Natural killer cell treated with Interleukin-12 subunit alpha and Interleukin-12 subunit beta and Interleukin-15 and Interleukin-18, amount 100 ng/mL, for 72 hours (primary cell): ENCODE results near the gene RDH12. TPM values are rescaled to one million over a fixed set of nuclear protein-coding genes. Genes with fewer than 3 reads are reported as not detected.

ENCODE experiments used
- ATAC-seq, 2 donors: fragments of 150-1000 bp; cut with Tn5 transposase in 1 of 2; sonication (Bioruptor Pico), chemical (Tn5 transposase) in 1 of 2; 2 replicates each; pipeline ENCODE4 v1.10.0; 2021
- DNase-seq: peaks from one replicate; pipeline ENCODE4 v3.0.0; 2022; ENCODE audit warnings: low spot score
- H3K27ac Mint-ChIP-seq, 2 donors: 1 replicate in 1 of 2; 2 replicates in 1 of 2; pipeline ENCODE4 v1.8.0; 2022; ENCODE audit warnings: mixed read lengths in 2 of 2, mild to moderate bottlenecking in 1 of 2, moderate library complexity in 1 of 2
- H3K27me3 Mint-ChIP-seq, 2 donors: 1 replicate in 1 of 2; 2 replicates in 1 of 2; pipeline ENCODE4 v1.8.0; 2022; ENCODE audit warnings: mixed read lengths in 2 of 2
- H3K36me3 Mint-ChIP-seq: one replicate; pipeline ENCODE4 v1.8.0; 2022; ENCODE audit warnings: mixed read lengths
- H3K4me1 Mint-ChIP-seq, 2 donors: 1 replicate in 1 of 2; 2 replicates in 1 of 2; pipeline ENCODE4 v1.8.0; 2022; ENCODE audit warnings: low read depth in 2 of 2, mixed read lengths in 2 of 2, mild to moderate bottlenecking in 1 of 2
- H3K4me3 Mint-ChIP-seq: one replicate; pipeline ENCODE4 v1.8.0; 2022; ENCODE audit warnings: mixed read lengths
- H3K9me3 Mint-ChIP-seq: 2 replicates; pipeline ENCODE4 v1.8.0; 2022; ENCODE audit warnings: mixed read lengths
- total RNA-seq, 2 donors: library from RNA; stranded (reverse); gene quantifications; one replicate each; pipeline ENCODE4 v1.2.3, GENCODE V29; 2022

Gene RDH12
- total RNA-seq, 2 donors from 2014 or later, result not detected

DNA sequence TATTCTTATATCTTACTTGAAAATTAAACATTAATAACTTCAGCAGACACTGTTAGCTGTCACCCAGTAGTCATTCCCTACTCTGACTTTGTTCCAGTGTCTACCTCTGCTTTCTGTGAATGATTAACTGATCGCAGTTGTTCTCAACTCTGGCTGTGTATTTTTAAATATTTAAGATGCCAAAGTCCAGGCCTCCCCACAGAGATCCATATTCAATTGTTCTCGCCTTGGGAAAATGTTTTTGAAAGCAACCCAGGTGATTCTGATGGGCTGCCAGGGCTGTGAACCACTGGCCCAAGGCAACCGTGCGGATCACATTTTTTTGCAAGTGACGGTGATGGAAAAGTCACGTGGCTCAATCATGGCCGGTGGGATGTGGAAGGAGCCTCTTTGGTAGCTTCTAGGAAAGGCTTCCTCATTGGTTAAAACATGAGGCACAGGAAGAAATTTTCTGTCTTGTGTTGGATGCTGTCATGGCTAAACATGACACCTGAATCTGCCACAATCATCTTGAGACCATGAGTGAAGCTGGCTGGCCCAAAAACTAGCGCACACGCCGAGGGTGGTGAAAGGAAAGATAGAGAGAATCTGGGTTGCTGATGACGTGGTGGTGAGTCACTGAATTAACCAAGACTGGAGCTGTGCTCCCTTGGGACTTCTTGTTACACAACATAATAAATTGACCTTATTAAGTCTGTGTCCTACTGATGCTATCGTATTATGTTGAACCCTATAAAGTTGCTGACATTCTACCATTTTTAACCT is 37.2 kb downstream of the RDH12 start:
- H3K4me1 Mint-ChIP-seq, result no peaks in the 10 kb centered on the region
- no peaks in the 10 kb centered on the region for H3K36me3 Mint-ChIP-seq
- no peaks in the 10 kb centered on the region for H3K9me3 Mint-ChIP-seq
- DNase-seq, result no peak
- no peak overlapping the region for H3K4me3 Mint-ChIP-seq
- H3K27ac Mint-ChIP-seq, result no peak overlapping the region
- ATAC-seq, result no peak
- no peaks in the 10 kb centered on the region for H3K27me3 Mint-ChIP-seq

DNA sequence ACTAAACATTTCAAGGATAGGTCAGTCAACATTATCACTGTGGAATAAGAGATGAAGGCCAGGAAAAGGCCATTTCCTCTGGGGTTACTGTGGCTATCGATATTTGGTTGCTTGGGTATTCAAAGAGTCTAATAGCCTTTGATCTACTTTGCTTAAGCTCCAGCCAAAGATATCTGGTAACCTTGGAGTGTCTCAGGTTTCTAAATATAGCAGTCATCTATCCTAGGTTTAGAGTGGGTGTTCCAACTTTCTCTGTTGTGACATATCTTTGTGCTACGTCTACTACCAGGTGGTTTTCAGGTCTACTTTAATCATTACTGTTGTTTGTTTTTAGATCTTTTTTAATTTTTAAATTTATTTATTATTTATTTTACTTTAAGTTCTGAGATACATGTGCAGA is 42.4 kb downstream of the RDH12 start:
- peaks cover 4% of the 10 kb centered on the region for H3K36me3 Mint-ChIP-seq
- peaks cover 8 to 10% of the 10 kb centered on the region in 2 donors for H3K4me1 Mint-ChIP-seq
- H3K27me3 Mint-ChIP-seq, result no peaks in the 10 kb centered on the region
- H3K27ac Mint-ChIP-seq, result no peak overlapping the region
- no peak overlapping the region for H3K4me3 Mint-ChIP-seq
- DNase-seq, result no peak
- no peak for ATAC-seq
- H3K9me3 Mint-ChIP-seq, result no peaks in the 10 kb centered on the region

DNA sequence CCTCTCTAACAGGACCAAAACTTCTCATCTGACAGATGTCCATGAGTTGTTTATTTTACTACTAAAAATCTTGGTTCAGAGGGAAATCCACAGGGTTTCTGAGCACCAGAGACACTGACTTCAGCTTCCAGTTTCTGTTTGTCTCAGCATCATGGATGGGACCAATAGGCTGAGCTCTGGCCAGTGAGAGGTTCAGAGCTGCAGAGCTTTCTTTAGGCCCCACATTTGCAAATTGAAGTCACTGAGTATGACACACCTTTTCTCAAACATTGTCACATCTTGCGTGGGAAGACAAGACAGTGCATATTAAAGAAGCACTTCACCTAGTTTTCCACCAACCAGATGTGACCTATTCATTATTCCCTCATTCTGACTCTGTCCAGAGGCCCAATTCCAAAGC is 45.2 kb downstream of the RDH12 start:
- Mint-ChIP-seq H3K4me1 (peaks cover 8 to 10% of the 10 kb centered on the region in 2 donors), H3K27me3 (no peaks in the 10 kb centered on the region), H3K4me3 (no peak overlapping the region), H3K9me3 (no peaks in the 10 kb centered on the region), H3K27ac (peak overlapping the region in 1 of 2 donors; percentile 22), H3K36me3 (peaks cover 10% of the 10 kb centered on the region)
- DNase-seq (no peak), ATAC-seq (peak; percentile 74 to 84)

DNA sequence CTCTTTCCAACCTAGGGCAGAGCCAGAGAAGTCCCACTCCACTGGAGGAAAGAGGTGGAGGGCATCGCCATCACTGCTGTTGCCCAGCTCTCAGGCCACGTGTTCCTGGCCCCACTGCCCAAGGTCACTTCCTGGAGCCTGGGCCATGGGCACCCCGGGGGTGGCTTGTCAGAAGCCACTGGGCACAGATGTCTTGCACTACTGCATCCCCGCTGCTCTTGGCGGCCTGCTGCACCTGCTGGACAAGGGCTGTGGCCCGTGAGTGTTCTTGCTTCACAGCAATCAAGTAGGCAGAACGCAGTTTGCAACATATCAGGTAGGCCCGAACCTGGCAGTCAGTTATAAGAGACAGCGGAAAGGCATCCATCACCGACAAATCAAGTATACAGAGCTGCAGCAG is 46.6 kb downstream of the RDH12 start:
- no peak for ATAC-seq

DNA sequence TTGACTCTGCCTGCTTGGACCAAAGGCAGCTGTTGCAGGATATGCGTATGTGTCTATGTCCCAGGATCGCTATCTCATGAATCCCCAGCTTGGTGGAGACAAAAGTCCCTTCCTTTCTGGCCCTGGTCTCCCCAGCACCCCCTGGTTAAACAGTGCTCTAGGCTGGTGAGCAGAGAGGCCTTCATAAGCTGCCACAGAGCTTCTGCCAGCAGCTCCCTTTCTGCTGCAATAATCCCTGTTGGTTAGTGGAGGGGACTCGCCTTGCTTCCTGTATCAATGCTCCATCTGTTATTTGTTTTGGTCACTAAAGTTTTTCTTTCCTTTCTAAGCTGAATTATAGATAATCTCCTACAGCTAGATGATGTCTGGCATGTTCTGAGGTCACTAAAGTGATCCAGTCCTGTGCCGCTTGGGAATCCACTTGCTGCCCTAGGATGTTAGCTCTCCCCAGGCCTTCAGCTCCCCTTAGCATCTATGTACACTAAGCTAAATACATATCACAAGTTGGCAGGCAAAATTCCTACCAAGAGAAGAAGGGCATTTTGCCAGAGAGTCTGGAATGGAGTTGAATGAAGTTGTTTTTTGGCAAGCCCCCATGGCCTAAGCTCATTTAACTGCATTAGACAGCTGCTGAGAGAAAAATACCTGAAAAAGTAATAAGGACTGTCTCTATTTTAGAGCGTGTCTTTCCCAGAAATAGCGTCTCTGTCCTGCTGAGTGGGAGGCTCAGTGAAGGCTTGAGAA is 47.8 kb downstream of the RDH12 start:
- ATAC-seq (no peak), DNase-seq (no peak)
- Mint-ChIP-seq H3K27me3 (no peaks in the 10 kb centered on the region), H3K4me1 (peaks cover 8 to 10% of the 10 kb centered on the region in 2 donors), H3K36me3 (peaks cover 29% of the 10 kb centered on the region), H3K27ac (no peak overlapping the region), H3K4me3 (no peak overlapping the region), H3K9me3 (no peaks in the 10 kb centered on the region)

More for the DNA sequence above, 46.6 kb downstream of the RDH12 start:
- H3K4me3 Mint-ChIP-seq, result no peak overlapping the region
- DNase-seq, result no peak
- H3K27me3 Mint-ChIP-seq, result no peaks in the 10 kb centered on the region
- no peaks in the 10 kb centered on the region for H3K9me3 Mint-ChIP-seq
- peaks cover 8 to 10% of the 10 kb centered on the region in 2 donors for H3K4me1 Mint-ChIP-seq
- peaks cover 17% of the 10 kb centered on the region for H3K36me3 Mint-ChIP-seq
- no peak overlapping the region for H3K27ac Mint-ChIP-seq

- ATAC-seq (no peak), DNase-seq (no peak)
- H3K27me3 Mint-ChIP-seq, result no peaks in the 10 kb centered on the region
- no peaks in the 10 kb centered on the region for H3K9me3 Mint-ChIP-seq
- no peaks in the 10 kb centered on the region for H3K4me1 Mint-ChIP-seq
- peaks cover 27% of the 10 kb centered on the region for H3K36me3 Mint-ChIP-seq
- H3K4me3 Mint-ChIP-seq, result no peak overlapping the region
- H3K27ac Mint-ChIP-seq, result peak overlapping the region in 1 of 2 donors; percentile 2
These were observed 54.8 kb downstream of the RDH12 start for GRCh38 chr14:67756496-67756895.

DNA sequence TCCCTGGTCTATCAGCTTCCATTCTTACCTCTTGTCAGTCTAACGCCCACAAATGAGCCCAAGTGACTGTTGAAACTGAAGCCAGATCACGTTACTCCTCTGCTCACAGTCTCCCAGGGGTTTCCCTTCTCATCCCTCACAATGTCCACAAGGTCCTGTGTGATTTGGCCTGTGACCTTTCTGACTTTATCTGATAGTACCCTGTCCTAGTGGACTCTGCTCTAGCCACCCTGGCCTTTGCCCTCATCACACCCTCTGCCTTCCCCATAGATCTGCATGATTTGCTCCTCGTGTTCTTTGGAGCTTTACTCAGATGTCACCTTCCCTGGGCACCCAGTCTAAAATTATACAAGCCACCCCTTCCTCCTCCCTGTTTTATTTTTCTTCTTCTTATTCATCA is 55.5 kb downstream of the RDH12 start:
- DNase-seq, result no peak
- H3K4me1 Mint-ChIP-seq, result no peaks in the 10 kb centered on the region
- H3K27ac Mint-ChIP-seq, result no peak overlapping the region
- no peak for ATAC-seq
- H3K36me3 Mint-ChIP-seq, result peaks cover 23% of the 10 kb centered on the region
- H3K9me3 Mint-ChIP-seq, result no peaks in the 10 kb centered on the region
- no peaks in the 10 kb centered on the region for H3K27me3 Mint-ChIP-seq
- H3K4me3 Mint-ChIP-seq, result no peak overlapping the region

DNA sequence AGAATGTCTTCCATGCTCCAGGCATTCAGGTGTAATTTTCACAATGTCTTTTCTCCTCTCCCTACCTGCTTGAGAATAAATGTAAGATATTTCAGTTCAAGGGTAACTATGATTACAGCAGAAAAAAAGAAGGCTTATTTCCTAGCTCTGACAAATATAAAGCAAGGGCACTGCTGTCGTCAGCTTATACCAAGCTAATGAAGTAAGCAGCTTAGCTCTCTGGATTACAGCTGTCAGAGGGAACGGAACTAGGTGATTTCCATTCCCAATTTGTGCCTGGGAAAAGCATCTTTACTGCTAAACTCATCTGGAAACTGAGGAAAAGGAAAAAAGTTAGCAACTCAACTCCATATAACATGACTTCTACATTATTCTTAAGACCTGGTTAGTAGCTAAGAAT is 58.2 kb downstream of the RDH12 start:
- no peak for DNase-seq
- no peak for ATAC-seq
- Mint-ChIP-seq H3K27me3 (no peaks in the 10 kb centered on the region), H3K4me3 (no peak overlapping the region), H3K4me1 (no peaks in the 10 kb centered on the region), H3K9me3 (no peaks in the 10 kb centered on the region), H3K27ac (no peak overlapping the region), H3K36me3 (peaks cover 5% of the 10 kb centered on the region)

DNA sequence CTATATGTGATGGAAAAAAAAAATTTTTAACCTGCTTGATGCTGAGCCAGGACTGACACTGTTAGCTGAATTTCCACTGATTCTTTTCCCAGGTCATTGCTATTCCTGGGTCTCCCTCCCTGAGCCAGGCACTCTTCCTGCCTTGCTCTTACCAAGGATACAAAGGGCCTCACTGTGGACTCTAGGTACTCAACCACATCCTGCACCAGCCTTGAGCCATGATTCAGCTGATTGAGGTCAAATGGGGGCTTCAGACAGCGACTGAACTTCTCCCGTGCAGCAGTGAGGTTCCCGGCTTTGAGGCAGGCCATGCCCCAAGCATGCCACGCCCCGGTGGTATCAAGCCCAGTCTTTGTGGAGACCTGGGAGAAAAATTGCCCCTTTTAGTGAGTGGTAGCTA is 60.4 kb downstream of the RDH12 start:
- peaks cover under 1% of the 10 kb centered on the region for H3K36me3 Mint-ChIP-seq
- no peak overlapping the region for H3K27ac Mint-ChIP-seq
- H3K27me3 Mint-ChIP-seq, result no peaks in the 10 kb centered on the region
- H3K9me3 Mint-ChIP-seq, result no peaks in the 10 kb centered on the region
- H3K4me1 Mint-ChIP-seq, result no peaks in the 10 kb centered on the region
- no peak overlapping the region for H3K4me3 Mint-ChIP-seq
- ATAC-seq (no peak), DNase-seq (no peak)

- Mint-ChIP-seq H3K4me1 (no peaks in the 10 kb centered on the region), H3K36me3 (peaks cover 11% of the 10 kb centered on the region), H3K27ac (no peak overlapping the region), H3K27me3 (no peaks in the 10 kb centered on the region), H3K9me3 (no peaks in the 10 kb centered on the region), H3K4me3 (no peak overlapping the region)
- ATAC-seq (no peak), DNase-seq (no peak)
These were observed 61.6 kb downstream of the RDH12 start for GRCh38 chr14:67763158-67763822.

- peaks cover 17% of the 10 kb centered on the region for H3K36me3 Mint-ChIP-seq
- no peak for DNase-seq
- no peak overlapping the region for H3K4me3 Mint-ChIP-seq
These were observed 62.8 kb downstream of the RDH12 start for GRCh38 chr14:67764496-67764895.

GRCh38 chr14:67765192-67765834 is 63.6 kb downstream of the RDH12 start:
- DNase-seq, result no peak
- Mint-ChIP-seq H3K4me1 (no peaks in the 10 kb centered on the region), H3K27ac (no peak overlapping the region), H3K9me3 (no peaks in the 10 kb centered on the region), H3K4me3 (no peak overlapping the region), H3K36me3 (peaks cover 17% of the 10 kb centered on the region), H3K27me3 (no peaks in the 10 kb centered on the region)
- no peak for ATAC-seq

More at GRCh38 chr14:67764496-67764895, 62.8 kb downstream of the RDH12 start:
- Mint-ChIP-seq H3K27ac (no peak overlapping the region), H3K9me3 (no peaks in the 10 kb centered on the region), H3K4me1 (no peaks in the 10 kb centered on the region), H3K27me3 (no peaks in the 10 kb centered on the region)
- no peak for ATAC-seq

DNA sequence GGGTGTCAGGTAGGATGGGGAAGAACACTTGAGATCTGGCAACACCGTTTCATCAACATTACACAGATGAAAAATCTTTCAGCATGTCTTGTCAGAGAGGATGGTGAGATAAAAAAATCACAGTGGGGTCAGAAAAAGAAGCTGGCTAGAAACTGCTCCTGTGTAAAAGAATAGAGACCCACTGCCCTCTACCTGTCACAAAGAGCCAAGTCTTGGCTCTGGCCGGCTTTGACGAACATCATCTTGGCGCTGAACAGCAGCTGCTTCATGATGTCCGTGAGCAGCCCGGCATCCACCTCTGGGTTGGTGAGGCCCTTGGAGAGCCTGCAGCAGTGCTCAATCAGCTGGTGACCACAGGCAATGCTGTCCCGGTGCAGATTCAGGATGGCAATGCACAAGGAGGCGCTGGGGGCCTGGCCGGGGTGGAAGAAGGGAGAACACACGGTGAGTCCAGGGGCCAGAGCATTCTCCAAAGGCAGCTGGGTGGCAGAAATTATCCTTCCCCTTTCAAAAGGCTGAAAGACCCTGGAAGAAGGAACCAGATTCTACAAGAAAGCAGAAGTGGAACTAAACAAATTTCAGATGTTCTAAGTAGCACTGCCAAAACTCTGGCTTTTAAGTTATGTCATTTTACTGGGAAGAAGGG is 64.5 kb downstream of the RDH12 start:
- Mint-ChIP-seq H3K27me3 (no peaks in the 10 kb centered on the region), H3K9me3 (no peaks in the 10 kb centered on the region), H3K4me3 (no peak overlapping the region), H3K27ac (no peak overlapping the region), H3K4me1 (no peaks in the 10 kb centered on the region), H3K36me3 (peaks cover 20% of the 10 kb centered on the region)
- no peak for DNase-seq
- no peak for ATAC-seq
